Prostate gland (tissue), 2 donors: ENCODE measurements around the gene MRPS21.

ENCODE experiments used
- POLR2A ChIP-seq: fragments of 450-650 bp; IDR thresholded peaks from one replicate; pipeline ENCODE4 v1.6.1; 2016; ENCODE audit warnings: antibody characterized with exemption, mild to moderate bottlenecking
- POLR2AphosphoS5 ChIP-seq: sonication (generic); formaldehyde crosslinking; IDR thresholded peaks from one replicate; pipeline ENCODE4 v1.6.1; 2017; ENCODE audit warnings: antibody characterized with exemption
- TF ChIP-seq, protein P1 (sequence below), 4 experiments: fragments of 200-600 bp in 2 of 4; fragments of 450-650 bp in 2 of 4; sonication (generic) in 2 of 4; IDR thresholded peaks; 1 replicate in 3 of 4; 2 replicates in 1 of 4; pipeline ENCODE4 v1.5.1; 2016 to 2019; ENCODE audit warnings: antibody characterized with exemption in 4 of 4, mild to moderate bottlenecking in 2 of 4, moderate library complexity in 2 of 4

DNA sequence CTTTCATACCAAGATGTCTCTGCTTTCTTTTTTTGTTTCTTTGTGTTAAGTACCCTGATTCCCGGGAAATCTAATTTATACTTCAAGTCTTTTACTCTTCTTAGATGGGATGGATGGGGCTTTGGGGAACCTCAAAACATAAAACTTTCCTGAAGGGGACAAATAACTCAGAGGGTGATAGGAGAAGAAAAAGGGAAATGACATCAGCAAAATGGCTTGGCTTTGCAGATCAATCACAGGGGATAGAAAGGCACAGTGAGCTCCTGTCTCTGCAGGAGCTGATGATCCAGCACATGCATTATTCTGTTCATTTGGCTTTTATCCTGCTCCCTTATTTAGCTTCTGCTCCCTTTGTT, 37.5 kb upstream of the MRPS21 start:
- TF ChIP-seq, protein P1, sequence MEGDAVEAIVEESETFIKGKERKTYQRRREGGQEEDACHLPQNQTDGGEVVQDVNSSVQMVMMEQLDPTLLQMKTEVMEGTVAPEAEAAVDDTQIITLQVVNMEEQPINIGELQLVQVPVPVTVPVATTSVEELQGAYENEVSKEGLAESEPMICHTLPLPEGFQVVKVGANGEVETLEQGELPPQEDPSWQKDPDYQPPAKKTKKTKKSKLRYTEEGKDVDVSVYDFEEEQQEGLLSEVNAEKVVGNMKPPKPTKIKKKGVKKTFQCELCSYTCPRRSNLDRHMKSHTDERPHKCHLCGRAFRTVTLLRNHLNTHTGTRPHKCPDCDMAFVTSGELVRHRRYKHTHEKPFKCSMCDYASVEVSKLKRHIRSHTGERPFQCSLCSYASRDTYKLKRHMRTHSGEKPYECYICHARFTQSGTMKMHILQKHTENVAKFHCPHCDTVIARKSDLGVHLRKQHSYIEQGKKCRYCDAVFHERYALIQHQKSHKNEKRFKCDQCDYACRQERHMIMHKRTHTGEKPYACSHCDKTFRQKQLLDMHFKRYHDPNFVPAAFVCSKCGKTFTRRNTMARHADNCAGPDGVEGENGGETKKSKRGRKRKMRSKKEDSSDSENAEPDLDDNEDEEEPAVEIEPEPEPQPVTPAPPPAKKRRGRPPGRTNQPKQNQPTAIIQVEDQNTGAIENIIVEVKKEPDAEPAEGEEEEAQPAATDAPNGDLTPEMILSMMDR (IDR thresholded peaks at IDR 0.05), result no peak
- no peak for TF ChIP-seq POLR2AphosphoS5
- TF ChIP-seq POLR2A, result no peak
